ENCODE results near the gene STRN. TPM values are rescaled to one million over a fixed set of nuclear protein-coding genes. Genes with fewer than 3 reads are reported as not detected.

Gene STRN
- total RNA-seq, 1 donor: 26.5 TPM

DNA sequence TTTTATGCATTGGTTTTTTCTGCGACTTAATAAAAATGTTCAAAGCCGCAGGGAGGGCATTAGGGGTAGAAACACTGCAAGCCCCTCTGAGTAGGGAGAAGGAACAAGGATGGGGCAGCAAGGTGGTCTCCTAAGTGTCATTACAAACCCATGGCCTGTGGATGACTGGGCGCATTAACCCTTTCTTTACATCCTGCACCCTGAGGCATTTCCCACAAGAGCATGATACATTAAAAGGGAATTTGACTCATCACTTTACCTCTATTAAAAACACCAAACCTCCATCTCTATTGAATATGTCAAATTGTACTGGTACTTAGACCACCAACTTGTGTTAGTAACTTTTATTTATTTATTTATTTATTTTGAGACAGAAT lies 157.3 kb downstream of the STRN start:
- H3K4me3 ChIP-seq (ENCODE audit: low read depth, low read length): no peak overlapping the region
- TF ChIP-seq, protein P1, sequence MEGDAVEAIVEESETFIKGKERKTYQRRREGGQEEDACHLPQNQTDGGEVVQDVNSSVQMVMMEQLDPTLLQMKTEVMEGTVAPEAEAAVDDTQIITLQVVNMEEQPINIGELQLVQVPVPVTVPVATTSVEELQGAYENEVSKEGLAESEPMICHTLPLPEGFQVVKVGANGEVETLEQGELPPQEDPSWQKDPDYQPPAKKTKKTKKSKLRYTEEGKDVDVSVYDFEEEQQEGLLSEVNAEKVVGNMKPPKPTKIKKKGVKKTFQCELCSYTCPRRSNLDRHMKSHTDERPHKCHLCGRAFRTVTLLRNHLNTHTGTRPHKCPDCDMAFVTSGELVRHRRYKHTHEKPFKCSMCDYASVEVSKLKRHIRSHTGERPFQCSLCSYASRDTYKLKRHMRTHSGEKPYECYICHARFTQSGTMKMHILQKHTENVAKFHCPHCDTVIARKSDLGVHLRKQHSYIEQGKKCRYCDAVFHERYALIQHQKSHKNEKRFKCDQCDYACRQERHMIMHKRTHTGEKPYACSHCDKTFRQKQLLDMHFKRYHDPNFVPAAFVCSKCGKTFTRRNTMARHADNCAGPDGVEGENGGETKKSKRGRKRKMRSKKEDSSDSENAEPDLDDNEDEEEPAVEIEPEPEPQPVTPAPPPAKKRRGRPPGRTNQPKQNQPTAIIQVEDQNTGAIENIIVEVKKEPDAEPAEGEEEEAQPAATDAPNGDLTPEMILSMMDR (IDR thresholded peaks at IDR 0.05; ENCODE audit: insufficient read depth, low read length): no peak
- DNase-seq (ENCODE audit: low read depth): no peak

DNA sequence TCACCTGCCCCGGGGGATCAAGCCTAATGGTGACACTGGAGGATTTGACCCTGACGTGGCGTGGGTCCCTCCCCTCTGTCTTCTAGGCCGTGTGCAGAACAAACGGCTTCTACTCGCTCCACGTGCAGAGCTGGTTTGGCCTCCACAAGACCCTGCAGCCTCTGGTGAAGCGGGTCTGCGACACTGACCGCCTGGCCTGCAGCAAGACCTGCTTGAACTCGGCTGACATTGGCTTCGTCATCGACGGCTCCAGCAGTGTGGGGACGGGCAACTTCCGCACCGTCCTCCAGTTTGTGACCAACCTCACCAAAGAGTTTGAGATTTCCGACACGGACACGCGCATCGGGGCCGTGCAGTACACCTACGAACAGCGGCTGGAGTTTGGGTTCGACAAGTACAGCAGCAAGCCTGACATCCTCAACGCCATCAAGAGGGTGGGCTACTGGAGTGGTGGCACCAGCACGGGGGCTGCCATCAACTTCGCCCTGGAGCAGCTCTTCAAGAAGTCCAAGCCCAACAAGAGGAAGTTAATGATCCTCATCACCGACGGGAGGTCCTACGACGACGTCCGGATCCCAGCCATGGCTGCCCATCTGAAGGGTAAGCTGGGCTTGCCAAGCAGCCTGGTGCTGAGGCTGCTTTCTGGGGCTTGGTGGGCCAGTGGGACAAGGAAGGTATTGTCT lies 157.8 kb downstream of the STRN start:
- DNase-seq (ENCODE audit: low read depth): no peak
- TF ChIP-seq, protein P1 (IDR thresholded peaks at IDR 0.05; ENCODE audit: insufficient read depth, low read length): no peak
- H3K4me3 ChIP-seq (ENCODE audit: low read depth, low read length): no peak overlapping the region

DNA sequence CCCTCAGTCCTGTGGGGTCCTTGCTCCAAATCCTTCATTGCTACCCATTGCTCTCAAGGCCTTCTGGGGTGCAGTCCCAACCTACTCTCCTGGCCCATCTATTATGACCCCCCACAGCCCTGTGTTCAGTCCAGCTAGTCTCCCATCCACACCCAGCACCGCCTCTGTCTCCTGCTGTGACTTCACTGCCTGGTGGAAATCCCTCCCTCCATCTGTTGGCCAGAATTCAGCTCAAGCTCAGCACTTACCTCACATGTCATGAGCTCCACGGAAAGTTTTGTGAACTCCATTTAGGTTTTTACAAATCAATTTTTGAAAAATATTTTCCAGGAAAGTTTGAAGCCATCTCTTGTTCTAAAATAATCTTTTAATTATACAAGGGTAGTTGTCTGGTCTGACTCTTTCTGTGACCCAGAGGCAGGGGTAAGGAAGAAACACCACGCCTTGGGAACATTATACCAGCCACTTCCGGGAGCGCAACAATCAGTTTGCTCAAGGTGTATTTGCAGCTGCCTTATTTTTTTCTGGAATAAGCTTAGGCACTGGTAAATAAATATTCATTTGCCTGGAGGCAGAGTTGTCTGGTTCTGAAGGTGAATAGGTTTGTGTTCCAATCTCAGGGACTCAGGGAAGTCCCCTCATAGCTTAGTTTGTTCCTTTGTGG lies 159.0 kb downstream of the STRN start:
- H3K4me3 ChIP-seq (ENCODE audit: low read depth, low read length): no peak overlapping the region
- DNase-seq (ENCODE audit: low read depth): no peak
- TF ChIP-seq, protein P1 (IDR thresholded peaks at IDR 0.05; ENCODE audit: insufficient read depth, low read length): no peak

DNA sequence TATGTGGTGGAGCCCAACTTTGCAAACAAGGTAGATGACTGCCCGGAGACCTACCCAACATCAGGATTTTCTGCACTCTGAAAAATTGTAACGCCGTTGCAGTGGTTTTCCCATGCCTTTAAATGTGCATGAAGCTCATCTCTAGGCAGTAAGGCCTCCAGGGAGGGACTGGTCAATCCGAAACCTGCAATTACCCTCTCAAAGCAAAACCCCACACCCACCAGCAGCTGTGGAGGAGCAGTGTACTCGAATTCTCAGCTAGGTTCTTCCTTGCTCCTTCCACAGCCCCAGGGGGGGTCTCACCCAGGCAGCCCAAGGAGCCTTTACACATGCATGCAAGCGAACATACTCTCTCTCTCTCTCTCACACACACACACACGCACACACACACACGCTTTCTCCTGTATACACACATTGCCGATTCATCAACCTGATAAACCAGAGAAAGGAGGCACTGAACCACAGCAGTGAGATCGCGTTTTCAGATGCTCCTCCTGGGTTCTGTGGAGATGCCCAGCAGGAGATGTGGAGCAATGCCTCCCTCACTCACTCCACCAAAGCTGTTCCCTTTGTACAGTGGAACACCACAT lies 160.6 kb downstream of the STRN start:
- TF ChIP-seq, protein P1 (IDR thresholded peaks at IDR 0.05; ENCODE audit: insufficient read depth, low read length): no peak
- no peak overlapping the region for H3K4me3 ChIP-seq (ENCODE audit: low read depth, low read length)
- no peak for DNase-seq (ENCODE audit: low read depth)

DNA sequence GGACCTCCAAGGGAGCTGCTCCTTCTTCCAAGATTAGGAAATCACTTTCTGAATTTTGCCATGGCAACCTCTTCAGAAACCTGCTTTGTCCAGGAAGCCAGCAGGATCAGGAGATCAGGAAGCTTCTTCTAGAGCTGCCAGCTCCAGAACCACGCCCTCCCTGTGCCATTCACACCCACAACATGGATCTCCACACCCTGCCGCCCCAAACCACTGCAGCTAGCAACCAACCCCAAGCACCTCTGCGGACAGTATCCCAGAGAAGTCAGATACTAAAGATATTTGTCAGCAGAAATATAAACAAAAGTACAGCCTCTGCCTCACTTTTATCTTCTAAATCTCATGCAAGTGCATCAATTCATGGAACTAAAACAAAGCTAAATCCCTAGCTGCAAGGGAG lies 163.4 kb downstream of the STRN start:
- DNase-seq (ENCODE audit: low read depth): no peak
- TF ChIP-seq, protein P1 (IDR thresholded peaks at IDR 0.05; ENCODE audit: insufficient read depth, low read length): no peak
- no peak overlapping the region for H3K4me3 ChIP-seq (ENCODE audit: low read depth, low read length)

DNA sequence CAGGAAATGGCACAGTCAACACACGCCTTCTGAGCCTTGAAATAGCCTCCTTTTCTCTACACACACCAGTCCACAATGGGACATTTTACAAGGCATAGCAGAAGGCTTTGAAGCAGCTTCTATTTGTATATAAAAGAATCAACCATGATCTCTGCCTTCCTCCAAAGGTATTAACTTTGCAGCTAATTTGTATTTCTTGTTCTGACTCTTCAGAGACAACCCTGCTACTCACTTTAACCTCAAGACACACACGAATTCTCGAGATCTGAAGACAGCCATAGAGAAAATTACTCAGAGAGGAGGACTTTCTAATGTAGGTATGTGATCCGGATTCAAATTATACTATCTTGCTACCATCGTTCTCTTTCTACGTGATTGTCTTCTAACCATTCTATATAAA lies 165.2 kb downstream of the STRN start:
- no peak overlapping the region for H3K4me3 ChIP-seq (ENCODE audit: low read depth, low read length)
- no peak for DNase-seq (ENCODE audit: low read depth)
- TF ChIP-seq, protein P1 (IDR thresholded peaks at IDR 0.05; ENCODE audit: insufficient read depth, low read length): no peak

Measured in fibroblast of the aortic adventitia (primary cell).